Measurements from ENCODE around the gene CHMP4A. TPM values are rescaled to one million over a fixed set of nuclear protein-coding genes. Genes with fewer than 3 reads are reported as not detected.

Gene CHMP4A
- total and polyA plus RNA-seq, 2 experiments from 2014 or later, result 25.6 to 73.6 TPM

GRCh38 chr14:24258548-24259265 lies 45.4 kb upstream of the CHMP4A start:
- DNase-seq (ENCODE audit: low spot score), result no peak
- Histone ChIP-seq H3K27me3 (no peaks in the 10 kb centered on the region), H3K36me3 (replicated peaks; ENCODE audit: insufficient read depth, low read depth) (no peaks in the 10 kb centered on the region), H3K27ac (no peak overlapping the region), H3K9me3 (ENCODE audit: low read depth) (no peaks in the 10 kb centered on the region), H3K4me3 (no peak overlapping the region), H3K4me2 (no peak overlapping the region), H3K9me2 (replicated peaks; ENCODE audit: insufficient read depth) (no peaks in the 10 kb centered on the region), H3K79me2 (no peaks in the 10 kb centered on the region), H2AFZ (no peak overlapping the region), H4K20me1 (ENCODE audit: insufficient read depth, poor library complexity, severe bottlenecking) (no peaks in the 10 kb centered on the region), H3K4me1 (ENCODE audit: insufficient read depth) (no peaks in the 10 kb centered on the region)
- 90% methylated on average over 18 of the region's 18 CpGs for WGBS (ENCODE audit: low lambda C conversion rate, missing lambda C conversion rate)
- no peak for TF ChIP-seq EZH2phosphoT487 (IDR thresholded peaks at IDR 0.05; ENCODE audit: low read depth, severe bottlenecking, unreplicated experiment)
- no peak for TF ChIP-seq EZH2 (IDR thresholded peaks at IDR 0.05; ENCODE audit: borderline replicate concordance)
- no peak for TF ChIP-seq CTCF (IDR thresholded peaks at IDR 0.05; ENCODE audit: poor library complexity)

GRCh38 chr14:24258119-24258518 lies 44.8 kb upstream of the CHMP4A start:
- no peak overlapping the region for H3K4me3 ChIP-seq
- H3K27me3 ChIP-seq, result no peaks in the 10 kb centered on the region
- no peak overlapping the region for H2AFZ ChIP-seq
- H3K4me1 ChIP-seq (ENCODE audit: insufficient read depth), result no peaks in the 10 kb centered on the region
- no peaks in the 10 kb centered on the region for H3K9me2 ChIP-seq (replicated peaks; ENCODE audit: insufficient read depth)
- no peaks in the 10 kb centered on the region for H3K9me3 ChIP-seq (ENCODE audit: low read depth)
- H4K20me1 ChIP-seq (ENCODE audit: insufficient read depth, poor library complexity, severe bottlenecking), result no peaks in the 10 kb centered on the region
- H3K27ac ChIP-seq, result no peak overlapping the region
- DNase-seq (ENCODE audit: low spot score), result no peak
- TF ChIP-seq CTCF (IDR thresholded peaks at IDR 0.05; ENCODE audit: poor library complexity) (no peak), EZH2 (IDR thresholded peaks at IDR 0.05; ENCODE audit: borderline replicate concordance) (no peak), EZH2phosphoT487 (IDR thresholded peaks at IDR 0.05; ENCODE audit: low read depth, severe bottlenecking, unreplicated experiment) (no peak)
- no peaks in the 10 kb centered on the region for H3K36me3 ChIP-seq (replicated peaks; ENCODE audit: insufficient read depth, low read depth)
- no peaks in the 10 kb centered on the region for H3K79me2 ChIP-seq
- H3K4me2 ChIP-seq, result no peak overlapping the region
- 89% methylated on average over 6 of the region's 9 CpGs for WGBS (ENCODE audit: low lambda C conversion rate, missing lambda C conversion rate)

DNA sequence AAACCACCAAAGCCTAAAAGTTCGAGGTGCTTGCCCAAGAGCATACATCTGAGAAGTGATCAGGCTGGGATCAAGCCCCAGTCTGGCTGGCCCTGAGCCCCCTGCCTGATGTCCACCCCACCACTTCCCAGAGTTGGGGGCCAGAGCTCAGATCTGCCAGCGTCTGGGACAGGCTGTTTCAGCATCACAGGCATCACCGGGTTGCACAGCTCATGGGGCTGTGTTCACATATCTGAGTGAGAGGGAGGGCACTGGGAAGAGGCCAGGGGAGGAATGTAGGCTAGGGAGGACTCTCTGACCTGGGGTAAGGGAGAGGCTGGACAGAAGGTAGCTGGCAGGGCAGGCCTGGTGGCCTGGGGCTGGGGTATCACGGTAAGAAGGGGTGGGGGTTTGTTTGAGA lies 43.7 kb upstream of the CHMP4A start:
- no peak overlapping the region for H3K4me3 ChIP-seq
- H3K4me2 ChIP-seq, result no peak overlapping the region
- TF ChIP-seq EZH2phosphoT487 (IDR thresholded peaks at IDR 0.05; ENCODE audit: low read depth, severe bottlenecking, unreplicated experiment) (no peak), CTCF (IDR thresholded peaks at IDR 0.05; ENCODE audit: poor library complexity) (no peak), EZH2 (IDR thresholded peaks at IDR 0.05; ENCODE audit: borderline replicate concordance) (no peak)
- H3K79me2 ChIP-seq, result no peaks in the 10 kb centered on the region
- DNase-seq (ENCODE audit: low spot score), result no peak
- no peaks in the 10 kb centered on the region for H3K27me3 ChIP-seq
- H3K9me2 ChIP-seq (replicated peaks; ENCODE audit: insufficient read depth), result no peaks in the 10 kb centered on the region
- no peak overlapping the region for H3K27ac ChIP-seq
- WGBS (ENCODE audit: low lambda C conversion rate, missing lambda C conversion rate), result 90% methylated on average over 4 of the region's 4 CpGs
- no peak overlapping the region for H2AFZ ChIP-seq
- no peaks in the 10 kb centered on the region for H4K20me1 ChIP-seq (ENCODE audit: insufficient read depth, poor library complexity, severe bottlenecking)
- H3K36me3 ChIP-seq (replicated peaks; ENCODE audit: insufficient read depth, low read depth), result no peaks in the 10 kb centered on the region
- H3K9me3 ChIP-seq (ENCODE audit: low read depth), result no peaks in the 10 kb centered on the region
- H3K4me1 ChIP-seq (ENCODE audit: insufficient read depth), result peaks cover 8% of the 10 kb centered on the region
